Body of pancreas (tissue), 4 donors: ENCODE results near the gene HLA-B.
"Not testable (repeated sequence)": the region's sequence is repeated elsewhere in the genome, so short reads cannot be mapped to it uniquely, and the experiment has no call there.

Experiments used
- POLR2A ChIP-seq, 3 donors: fragments of 450-650 bp; IDR thresholded peaks; one replicate each; pipeline ENCODE4 v1.6.1; 2016; ENCODE audit warnings: antibody characterized with exemption in 3 of 3, mild to moderate bottlenecking in 2 of 3
- TF ChIP-seq, protein P1 (sequence below), 7 experiments: fragments of 450-650 bp in 4 of 7; fragments of 200-600 bp in 3 of 7; sonication (generic) in 3 of 7; IDR thresholded peaks; one replicate each; pipeline ENCODE4 v1.5.1; 2016 to 2019; ENCODE audit warnings: antibody characterized with exemption in 7 of 7

DNA sequence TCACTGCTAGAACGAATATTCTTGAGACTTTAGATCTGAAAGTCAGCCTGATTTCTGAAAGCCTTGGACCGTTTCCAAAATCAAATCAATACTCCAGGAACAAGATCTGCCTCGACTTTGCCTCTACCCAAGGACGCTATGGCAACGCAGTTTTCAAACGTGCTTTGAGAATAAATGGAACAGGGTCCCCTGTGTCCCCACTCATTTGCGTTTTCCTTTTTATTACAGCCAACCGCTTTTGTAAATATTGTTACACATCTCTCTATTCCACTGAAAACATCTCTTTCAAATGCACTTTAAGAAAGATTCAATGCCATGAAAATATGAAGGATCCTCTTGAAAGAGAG lies 40.1 kb upstream of the HLA-B start:
- TF ChIP-seq, protein P1, sequence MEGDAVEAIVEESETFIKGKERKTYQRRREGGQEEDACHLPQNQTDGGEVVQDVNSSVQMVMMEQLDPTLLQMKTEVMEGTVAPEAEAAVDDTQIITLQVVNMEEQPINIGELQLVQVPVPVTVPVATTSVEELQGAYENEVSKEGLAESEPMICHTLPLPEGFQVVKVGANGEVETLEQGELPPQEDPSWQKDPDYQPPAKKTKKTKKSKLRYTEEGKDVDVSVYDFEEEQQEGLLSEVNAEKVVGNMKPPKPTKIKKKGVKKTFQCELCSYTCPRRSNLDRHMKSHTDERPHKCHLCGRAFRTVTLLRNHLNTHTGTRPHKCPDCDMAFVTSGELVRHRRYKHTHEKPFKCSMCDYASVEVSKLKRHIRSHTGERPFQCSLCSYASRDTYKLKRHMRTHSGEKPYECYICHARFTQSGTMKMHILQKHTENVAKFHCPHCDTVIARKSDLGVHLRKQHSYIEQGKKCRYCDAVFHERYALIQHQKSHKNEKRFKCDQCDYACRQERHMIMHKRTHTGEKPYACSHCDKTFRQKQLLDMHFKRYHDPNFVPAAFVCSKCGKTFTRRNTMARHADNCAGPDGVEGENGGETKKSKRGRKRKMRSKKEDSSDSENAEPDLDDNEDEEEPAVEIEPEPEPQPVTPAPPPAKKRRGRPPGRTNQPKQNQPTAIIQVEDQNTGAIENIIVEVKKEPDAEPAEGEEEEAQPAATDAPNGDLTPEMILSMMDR (IDR thresholded peaks at IDR 0.05) = not testable (repeated sequence)
- TF ChIP-seq POLR2A (IDR thresholded peaks at IDR 0.05) = not testable (repeated sequence)
